Activated CD4-positive, alpha-beta T cell treated with anti-CD3 and anti-CD28 coated beads, Interleukin-2, amount 10 ng/mL, durations not matched to agents 7 days and 5 days (primary cell): ENCODE results near the gene GAL3ST2. TPM values are rescaled to one million over a fixed set of nuclear protein-coding genes. Genes with fewer than 3 reads are reported as not detected.
A peak's percentile ranks its signal among the peaks of the same experiment; 100 is the strongest.
"Not testable (repeated sequence)": the region's sequence is repeated elsewhere in the genome, so short reads cannot be mapped to it uniquely, and the experiment has no call there.

Experiments
- CTCF ChIA-PET: fragments of 350-600 bp; sonication (Branson Sonifier 250); formaldehyde crosslinking; loops from one replicate; lab custom pipeline; 2021; ENCODE audit warnings: antibody characterized with exemption; lab: Charles Lee
- POLR2A ChIA-PET: fragments of 350-600 bp; sonication (Branson Sonifier 250); formaldehyde crosslinking; loops from one replicate; lab custom pipeline; 2021; ENCODE audit warnings: antibody characterized with exemption; lab: Charles Lee
- DNase-seq: peaks from one replicate; pipeline ENCODE4 v3.0.0-alpha.2; 2020
- H3K27ac Mint-ChIP-seq: one replicate; pipeline ENCODE4 v1.8.0; 2021; ENCODE audit warnings: mild to moderate bottlenecking, moderate library complexity, mixed read lengths
- H3K27me3 Mint-ChIP-seq: one replicate; pipeline ENCODE4 v1.8.0; 2021; ENCODE audit warnings: mixed read lengths
- H3K36me3 Mint-ChIP-seq: one replicate; pipeline ENCODE4 v1.8.0; 2021; ENCODE audit warnings: low read depth, mixed read lengths
- H3K4me1 Mint-ChIP-seq: one replicate; pipeline ENCODE4 v1.8.0; 2021; ENCODE audit warnings: mixed read lengths
- H3K4me3 Mint-ChIP-seq: one replicate; pipeline ENCODE4 v1.8.0; 2021; ENCODE audit warnings: mild to moderate bottlenecking, moderate library complexity, mixed read lengths
- H3K9me3 Mint-ChIP-seq: one replicate; pipeline ENCODE4 v1.8.0; 2021; ENCODE audit warnings: mixed read lengths
- total RNA-seq, 2 experiments: library from RNA; stranded (reverse); gene quantifications; one replicate each; pipeline ENCODE4 v1.2.3, GENCODE V29; 2021

GAL3ST2 gene
- total RNA-seq, 2 experiments from 2014 or later = not detected

GRCh38 chr2:241772063-241772499 lies 4.5 kb upstream of the GAL3ST2 start:
- POLR2A ChIA-PET = no interaction called here
- peaks cover 9% of the 10 kb centered on the region for H3K4me1 Mint-ChIP-seq
- H3K27ac Mint-ChIP-seq = peak overlapping the region; percentile 42
- no peak overlapping the region for H3K4me3 Mint-ChIP-seq
- DNase-seq = peak; percentile 36
- no peaks in the 10 kb centered on the region for H3K9me3 Mint-ChIP-seq
- no peaks in the 10 kb centered on the region for H3K27me3 Mint-ChIP-seq
- CTCF ChIA-PET = interaction anchor here (1.0 kb wide), 1 partner anchor 36 kb away, joined by 3 read pairs; the partner anchor contains the start of gene NEU4
- H3K36me3 Mint-ChIP-seq = no peaks in the 10 kb centered on the region

DNA sequence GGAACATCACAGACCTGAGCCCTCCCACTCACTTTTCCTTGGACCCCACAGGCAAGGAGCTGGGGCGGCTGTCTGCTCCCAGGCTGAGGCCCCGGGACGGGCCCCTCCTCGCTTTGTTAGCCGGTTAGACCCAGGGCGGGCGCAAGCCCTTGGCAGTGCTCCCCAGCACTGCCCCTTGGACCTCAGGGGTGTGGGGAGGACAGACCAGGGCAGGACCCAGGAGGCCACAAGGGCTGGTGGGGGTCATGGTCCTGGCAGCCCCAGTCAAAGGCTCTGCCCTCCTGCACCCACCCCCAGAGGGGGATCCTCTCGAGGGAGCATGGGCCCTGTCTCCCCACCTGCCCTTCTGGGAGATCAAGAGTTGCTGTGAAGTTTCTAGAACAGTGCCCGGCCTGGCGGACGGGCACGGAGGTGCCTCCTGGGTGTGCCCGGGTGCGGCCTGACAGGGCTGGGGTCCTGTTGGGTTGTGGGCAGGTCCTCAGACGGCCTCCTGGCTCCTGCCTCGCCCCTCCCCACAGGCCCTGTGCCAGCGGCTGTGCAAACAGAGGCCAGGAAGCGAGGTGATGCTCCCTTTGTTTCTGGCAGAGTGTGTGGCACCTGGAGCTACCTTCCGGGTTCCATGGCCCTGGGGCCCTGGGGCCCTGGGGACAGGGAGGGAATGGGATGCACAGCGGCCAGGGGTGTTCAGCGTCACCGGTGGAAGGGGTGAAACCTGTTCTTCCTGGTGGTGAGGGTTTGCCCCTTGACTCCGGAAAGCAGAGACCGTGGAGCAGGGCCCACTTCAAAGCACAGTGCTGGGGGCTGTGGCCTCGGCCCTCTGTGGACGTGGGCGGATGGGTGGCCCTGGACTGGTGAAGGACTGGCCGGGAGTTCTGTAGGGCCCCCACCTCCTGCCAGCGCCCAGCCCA lies 2.9 kb upstream of the GAL3ST2 start:
- no peak overlapping the region for H3K27ac Mint-ChIP-seq
- H3K27me3 Mint-ChIP-seq = no peaks in the 10 kb centered on the region
- peaks cover 9% of the 10 kb centered on the region for H3K4me1 Mint-ChIP-seq
- no peak for DNase-seq
- CTCF ChIA-PET = interaction anchor here (1.0 to 1.3 kb wide), 3 partner anchors 10 to 67 kb away, joined by 3 read pairs; no protein-coding TSS in a partner anchor
- no peaks in the 10 kb centered on the region for H3K9me3 Mint-ChIP-seq
- POLR2A ChIA-PET = no interaction called here
- H3K4me3 Mint-ChIP-seq = no peak overlapping the region
- H3K36me3 Mint-ChIP-seq = no peaks in the 10 kb centered on the region

GRCh38 chr2:241774419-241775222 lies 2.0 kb upstream of the GAL3ST2 start:
- H3K4me3 Mint-ChIP-seq = no peak overlapping the region
- DNase-seq = no peak
- no peaks in the 10 kb centered on the region for H3K36me3 Mint-ChIP-seq
- peaks cover 9% of the 10 kb centered on the region for H3K4me1 Mint-ChIP-seq
- H3K27ac Mint-ChIP-seq = no peak overlapping the region
- peaks cover 2% of the 10 kb centered on the region for H3K27me3 Mint-ChIP-seq
- no peaks in the 10 kb centered on the region for H3K9me3 Mint-ChIP-seq
- ChIA-PET CTCF (interaction anchor here (1.0 kb wide), 1 partner anchor 66 kb away, joined by 3 read pairs; no protein-coding TSS in a partner anchor), POLR2A (no interaction called here)

- DNase-seq = no peak
- no peak overlapping the region for H3K27ac Mint-ChIP-seq
- no peaks in the 10 kb centered on the region for H3K36me3 Mint-ChIP-seq
- ChIA-PET CTCF (interaction anchor here (1.0 kb wide), 1 partner anchor 65 kb away, joined by 3 read pairs; no protein-coding TSS in a partner anchor), POLR2A (no interaction called here)
- no peaks in the 10 kb centered on the region for H3K9me3 Mint-ChIP-seq
- H3K4me3 Mint-ChIP-seq = no peak overlapping the region
- peaks cover 2% of the 10 kb centered on the region for H3K27me3 Mint-ChIP-seq
- H3K4me1 Mint-ChIP-seq = peaks cover 9% of the 10 kb centered on the region
These were observed 1.1 kb upstream of the GAL3ST2 start for GRCh38 chr2:241775223-241776177.

- POLR2A ChIA-PET = no interaction called here
These were observed 606 bp downstream of the GAL3ST2 start for GRCh38 chr2:241777170-241777685.

DNA sequence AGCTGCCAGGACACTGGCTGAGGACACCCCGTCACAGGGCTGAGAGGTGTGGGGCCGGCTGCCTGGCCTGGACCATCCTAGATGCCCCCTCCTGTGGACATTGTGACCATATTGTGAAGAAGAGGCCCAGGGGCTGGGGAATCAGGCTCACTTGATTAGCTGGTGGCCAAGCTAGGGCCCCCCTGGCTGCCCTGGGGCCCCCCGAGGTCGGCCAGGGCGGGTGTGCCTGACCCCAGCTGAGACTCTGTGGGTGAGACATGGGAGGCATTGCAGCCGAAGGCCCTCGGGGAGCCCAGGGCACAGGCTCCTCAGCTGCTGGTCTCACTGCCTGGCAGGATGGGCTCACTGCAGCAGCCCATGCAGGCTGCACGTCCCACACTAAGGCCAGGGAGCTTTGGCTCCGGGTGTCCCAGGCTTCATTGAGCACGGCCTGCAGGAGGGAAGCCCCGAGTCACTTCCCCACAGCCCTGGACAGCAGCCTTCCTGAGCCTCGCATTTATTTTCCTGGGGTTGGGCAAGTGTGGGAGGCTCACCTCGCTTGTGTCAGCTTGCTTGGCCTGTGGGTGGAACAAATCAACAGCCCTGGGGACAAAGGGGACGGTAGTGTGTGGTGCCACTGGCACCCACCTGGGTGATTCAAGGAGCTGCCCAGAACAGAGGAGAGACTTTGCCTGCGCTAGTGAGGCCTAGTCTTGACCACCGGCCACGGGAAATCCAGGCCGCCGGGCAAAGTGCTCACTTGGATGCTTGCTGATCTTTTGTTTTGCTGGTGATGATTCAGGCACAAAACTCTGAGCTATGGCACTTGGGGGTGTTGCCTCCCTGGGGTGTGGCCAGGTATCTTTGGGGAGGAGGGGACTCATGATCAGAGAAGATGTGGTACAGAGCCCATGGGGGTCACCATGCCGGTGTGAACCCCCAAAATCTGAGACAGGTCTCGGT lies 1.3 kb downstream of the GAL3ST2 start:
- Mint-ChIP-seq H3K4me1 (no peaks in the 10 kb centered on the region), H3K4me3 (no peak overlapping the region), H3K27ac (no peak overlapping the region), H3K9me3 (peaks cover 3% of the 10 kb centered on the region), H3K27me3 (peaks cover 2% of the 10 kb centered on the region), H3K36me3 (no peaks in the 10 kb centered on the region)
- ChIA-PET CTCF (interaction anchor here (0.6 to 1.0 kb wide), 2 partner anchors 9 to 97 kb away, joined by 3 to 4 read pairs; no protein-coding TSS in a partner anchor), POLR2A (no interaction called here)
- DNase-seq = no peak

More at GRCh38 chr2:241777170-241777685, 606 bp downstream of the GAL3ST2 start:
- H3K4me1 Mint-ChIP-seq = peaks cover 4% of the 10 kb centered on the region
- no peak for DNase-seq
- H3K4me3 Mint-ChIP-seq = no peak overlapping the region
- no peaks in the 10 kb centered on the region for H3K36me3 Mint-ChIP-seq
- peaks cover 2% of the 10 kb centered on the region for H3K27me3 Mint-ChIP-seq
- H3K27ac Mint-ChIP-seq = no peak overlapping the region
- no peaks in the 10 kb centered on the region for H3K9me3 Mint-ChIP-seq
- CTCF ChIA-PET = no interaction called here

- no peak overlapping the region for H3K4me3 Mint-ChIP-seq
- CTCF ChIA-PET = no interaction called here
- POLR2A ChIA-PET = no interaction called here
- no peak for DNase-seq
- peaks cover 5% of the 10 kb centered on the region for H3K9me3 Mint-ChIP-seq
- no peaks in the 10 kb centered on the region for H3K36me3 Mint-ChIP-seq
- H3K27ac Mint-ChIP-seq = no peak overlapping the region
- no peaks in the 10 kb centered on the region for H3K4me1 Mint-ChIP-seq
- peaks cover 2% of the 10 kb centered on the region for H3K27me3 Mint-ChIP-seq
These were observed 4.4 kb downstream of the GAL3ST2 start for GRCh38 chr2:241780939-241781569.

- H3K36me3 Mint-ChIP-seq, H3K27me3 Mint-ChIP-seq, H3K9me3 Mint-ChIP-seq, POLR2A ChIA-PET, H3K4me3 Mint-ChIP-seq, H3K27ac Mint-ChIP-seq, CTCF ChIA-PET, DNase-seq, H3K4me1 Mint-ChIP-seq: not testable (repeated sequence)
These were observed 5.4 kb downstream of the GAL3ST2 start for GRCh38 chr2:241782053-241782452.

GRCh38 chr2:241788135-241788534 lies 11.5 kb downstream of the GAL3ST2 start:
- H3K9me3 Mint-ChIP-seq = peaks cover 30% of the 10 kb centered on the region
- no peak overlapping the region for H3K4me3 Mint-ChIP-seq
- peaks cover 14% of the 10 kb centered on the region for H3K4me1 Mint-ChIP-seq
- H3K36me3 Mint-ChIP-seq = no peaks in the 10 kb centered on the region
- no peaks in the 10 kb centered on the region for H3K27me3 Mint-ChIP-seq
- no peak for DNase-seq
- CTCF ChIA-PET = interaction anchor here (0.6 to 1.7 kb wide), 4 partner anchors 17 to 733 kb away, joined by 3 to 7 read pairs (median 4); no protein-coding TSS in a partner anchor
- POLR2A ChIA-PET = no interaction called here
- peak overlapping the region; percentile 37 for H3K27ac Mint-ChIP-seq

DNA sequence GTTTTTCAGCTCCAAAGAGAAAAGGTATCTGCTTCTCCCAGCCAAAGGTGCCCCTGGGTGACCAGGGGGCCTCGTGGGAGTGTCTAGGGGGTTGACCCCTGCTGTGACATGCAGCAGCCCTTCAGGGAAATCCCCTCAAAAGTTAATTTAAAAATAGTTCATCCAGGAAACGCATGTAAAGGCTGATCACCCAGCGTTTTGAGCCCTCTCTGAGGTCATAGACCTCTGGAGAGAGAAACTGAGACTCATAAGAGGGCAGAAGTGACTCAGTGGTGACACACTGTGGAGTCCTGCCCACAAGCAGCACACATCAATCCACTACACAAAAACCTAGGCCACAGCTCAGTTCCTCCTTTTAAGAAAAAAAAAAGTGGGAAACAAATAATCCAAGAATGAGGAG lies 11.9 kb downstream of the GAL3ST2 start:
- Mint-ChIP-seq H3K27me3 (no peaks in the 10 kb centered on the region), H3K4me3 (no peak overlapping the region)
- POLR2A ChIA-PET = no interaction called here

More for the DNA sequence above, 11.9 kb downstream of the GAL3ST2 start:
- no peak for DNase-seq
- peaks cover 14% of the 10 kb centered on the region for H3K4me1 Mint-ChIP-seq
- CTCF ChIA-PET = interaction anchor here (0.6 to 1.7 kb wide), 5 partner anchors 9 to 733 kb away, joined by 3 to 7 read pairs (median 3); no protein-coding TSS in a partner anchor
- peaks cover 29% of the 10 kb centered on the region for H3K9me3 Mint-ChIP-seq
- no peaks in the 10 kb centered on the region for H3K36me3 Mint-ChIP-seq
- peak overlapping the region; percentile 37 for H3K27ac Mint-ChIP-seq
